Measurements from ENCODE around the gene CIROP. TPM values are rescaled to one million over a fixed set of nuclear protein-coding genes. Genes with fewer than 3 reads are reported as not detected.

The CIROP gene
- total and polyA plus RNA-seq, 8 donors, result 0.06 to 0.08 TPM; not detected in 6

- intact Hi-C loops (cut with DNase I), result no loop called here
- DNase-seq (peak; percentile 85 to 94 (median 90)), ATAC-seq (peak; percentile 95)
- peak overlapping the region; percentile 49 to 69 for H3K4me3 ChIP-seq
- H3K36me3 ChIP-seq, result peaks cover 0 to 74% of the 10 kb centered on the region in 2 donors
- H3K27ac ChIP-seq, result peak overlapping the region; percentile 77 to 81
- H3K4me1 ChIP-seq, result peaks cover 12 to 50% of the 10 kb centered on the region in 2 donors
- TF ChIP-seq CTCF (IDR thresholded peaks at IDR 0.05), result no peak
- no peaks in the 10 kb centered on the region for H3K27me3 ChIP-seq
- H3K9me3 ChIP-seq, result no peaks in the 10 kb centered on the region
These were observed 33.4 kb downstream of the CIROP start for GRCh38 chr14:23071244-23071920.

GRCh38 chr14:23070262-23071129 lies 34.3 kb downstream of the CIROP start:
- ATAC-seq, result no peak
- intact Hi-C loops (cut with DNase I), result no loop called here
- Histone ChIP-seq H3K36me3 (peaks cover 0 to 74% of the 10 kb centered on the region in 2 donors), H3K4me3 (peak overlapping the region; percentile 49 to 69), H3K27me3 (no peaks in the 10 kb centered on the region), H3K4me1 (peaks cover 12 to 48% of the 10 kb centered on the region in 2 donors), H3K9me3 (no peaks in the 10 kb centered on the region), H3K27ac (peak overlapping the region; percentile 77 to 81)
- no peak for TF ChIP-seq CTCF (IDR thresholded peaks at IDR 0.05)
- no peak for DNase-seq

DNA sequence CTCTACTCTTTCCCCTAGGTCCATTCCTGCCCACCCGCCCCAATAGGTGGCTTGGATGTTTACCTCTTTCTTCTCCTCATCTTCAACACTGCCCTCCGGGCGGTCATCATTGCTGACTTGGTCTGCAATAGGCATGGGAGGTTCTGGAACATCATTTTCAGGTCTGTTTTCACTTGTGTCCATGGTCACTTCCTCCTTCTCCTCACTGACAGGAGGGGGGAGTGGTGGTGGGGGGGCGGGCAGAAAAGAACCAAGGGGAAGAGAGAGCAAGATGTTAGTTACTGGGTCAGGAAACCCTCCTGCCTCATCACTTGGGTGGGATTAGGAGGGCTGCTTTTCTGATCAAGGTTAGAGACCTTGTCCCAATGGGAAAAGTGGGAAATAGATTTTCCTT lies 35.4 kb downstream of the CIROP start:
- Histone ChIP-seq H3K27ac (peak overlapping the region; percentile 2 to 48), H3K27me3 (no peaks in the 10 kb centered on the region), H3K4me3 (no peak overlapping the region), H3K4me1 (peaks cover 12 to 48% of the 10 kb centered on the region in 2 donors), H3K9me3 (no peaks in the 10 kb centered on the region), H3K36me3 (peaks cover 0 to 74% of the 10 kb centered on the region in 2 donors)
- ATAC-seq (no peak), DNase-seq (no peak)
- intact Hi-C loops (cut with DNase I), result loop anchor here in 1 of 2 donors (5.0 kb wide), 1 partner anchor 38 kb away; no protein-coding TSS in a partner anchor
- TF ChIP-seq CTCF (IDR thresholded peaks at IDR 0.05), result no peak

- no peaks in the 10 kb centered on the region for H3K9me3 ChIP-seq
- H3K4me3 ChIP-seq, result no peak overlapping the region
- DNase-seq (peak in 3 of 4 donors; percentile 70 to 91 (median 82)), ATAC-seq (peak; percentile 85)
- H3K4me1 ChIP-seq, result peaks cover 12 to 48% of the 10 kb centered on the region in 2 donors
- no peaks in the 10 kb centered on the region for H3K27me3 ChIP-seq
- H3K27ac ChIP-seq, result peak overlapping the region; percentile 2 to 48
- TF ChIP-seq CTCF (IDR thresholded peaks at IDR 0.05), result peak; percentile 94 to 99
- intact Hi-C loops (cut with DNase I), result loop anchor here in 1 of 2 donors (5.0 kb wide), 1 partner anchor 38 kb away; no protein-coding TSS in a partner anchor
- peaks cover 0 to 74% of the 10 kb centered on the region in 2 donors for H3K36me3 ChIP-seq
These were observed 35.9 kb downstream of the CIROP start for GRCh38 chr14:23068789-23069412.
